ENCODE data around the gene KLHL29. TPM values are rescaled to one million over a fixed set of nuclear protein-coding genes. Genes with fewer than 3 reads are reported as not detected.

Gene KLHL29
- total RNA-seq, 1 donor from 2014 or later: 15.1 TPM

- Histone ChIP-seq H3K36me3 (no peaks in the 10 kb centered on the region), H3K9me3 (no peaks in the 10 kb centered on the region), H3K27me3 (no peaks in the 10 kb centered on the region), H3K4me1 (no peaks in the 10 kb centered on the region), H3K27ac (no peak overlapping the region), H3K4me3 (no peak overlapping the region)
- no peak for DNase-seq
- ATAC-seq: no peak
- TF ChIP-seq CTCF (IDR thresholded peaks at IDR 0.05): no peak
- intact Hi-C loops (cut with DNase I): no loop called here
Observed at GRCh38 chr2:23531881-23532280, 146.9 kb downstream of the KLHL29 start.

GRCh38 chr2:23532391-23533337, 147.7 kb downstream of the KLHL29 start:
- TF ChIP-seq CTCF (IDR thresholded peaks at IDR 0.05): no peak
- no peaks in the 10 kb centered on the region for H3K4me1 ChIP-seq
- H3K4me3 ChIP-seq: no peak overlapping the region
- DNase-seq: no peak
- no peaks in the 10 kb centered on the region for H3K27me3 ChIP-seq
- no peaks in the 10 kb centered on the region for H3K36me3 ChIP-seq
- H3K9me3 ChIP-seq: no peaks in the 10 kb centered on the region
- intact Hi-C loops (cut with DNase I): no loop called here
- ATAC-seq: no peak
- H3K27ac ChIP-seq: no peak overlapping the region

- TF ChIP-seq CTCF (IDR thresholded peaks at IDR 0.05): no peak
- H3K36me3 ChIP-seq: no peaks in the 10 kb centered on the region
- ATAC-seq (no peak), DNase-seq (no peak)
- H3K27me3 ChIP-seq: no peaks in the 10 kb centered on the region
- no peaks in the 10 kb centered on the region for H3K4me1 ChIP-seq
- intact Hi-C loops (cut with DNase I): no loop called here
- no peak overlapping the region for H3K4me3 ChIP-seq
- no peak overlapping the region for H3K27ac ChIP-seq
- no peaks in the 10 kb centered on the region for H3K9me3 ChIP-seq
Observed at GRCh38 chr2:23533338-23533695, 148.3 kb downstream of the KLHL29 start.

- H3K36me3 ChIP-seq: no peaks in the 10 kb centered on the region
- H3K4me3 ChIP-seq: no peak overlapping the region
- no peaks in the 10 kb centered on the region for H3K9me3 ChIP-seq
- no peak for ATAC-seq
- H3K27ac ChIP-seq: no peak overlapping the region
- no peaks in the 10 kb centered on the region for H3K27me3 ChIP-seq
- no peak for TF ChIP-seq CTCF (IDR thresholded peaks at IDR 0.05)
- DNase-seq: no peak
- intact Hi-C loops (cut with DNase I): no loop called here
- no peaks in the 10 kb centered on the region for H3K4me1 ChIP-seq
Observed at GRCh38 chr2:23534771-23535170, 149.8 kb downstream of the KLHL29 start.

GRCh38 chr2:23536326-23536725, 151.3 kb downstream of the KLHL29 start:
- H3K4me3 ChIP-seq: no peak overlapping the region
- H3K9me3 ChIP-seq: no peaks in the 10 kb centered on the region
- peaks cover under 1% of the 10 kb centered on the region for H3K4me1 ChIP-seq
- DNase-seq: no peak
- no peaks in the 10 kb centered on the region for H3K27me3 ChIP-seq
- no peak for TF ChIP-seq CTCF (IDR thresholded peaks at IDR 0.05)
- intact Hi-C loops (cut with DNase I): no loop called here
- no peak for ATAC-seq
- no peak overlapping the region for H3K27ac ChIP-seq
- no peaks in the 10 kb centered on the region for H3K36me3 ChIP-seq

Data from upper lobe of right lung (tissue), 1 donor.